ENCODE measurements around the gene RERE. TPM values are rescaled to one million over a fixed set of nuclear protein-coding genes. Genes with fewer than 3 reads are reported as not detected.

RERE gene
- total RNA-seq, 2 donors from 2014 or later: 207 to 322 TPM

DNA sequence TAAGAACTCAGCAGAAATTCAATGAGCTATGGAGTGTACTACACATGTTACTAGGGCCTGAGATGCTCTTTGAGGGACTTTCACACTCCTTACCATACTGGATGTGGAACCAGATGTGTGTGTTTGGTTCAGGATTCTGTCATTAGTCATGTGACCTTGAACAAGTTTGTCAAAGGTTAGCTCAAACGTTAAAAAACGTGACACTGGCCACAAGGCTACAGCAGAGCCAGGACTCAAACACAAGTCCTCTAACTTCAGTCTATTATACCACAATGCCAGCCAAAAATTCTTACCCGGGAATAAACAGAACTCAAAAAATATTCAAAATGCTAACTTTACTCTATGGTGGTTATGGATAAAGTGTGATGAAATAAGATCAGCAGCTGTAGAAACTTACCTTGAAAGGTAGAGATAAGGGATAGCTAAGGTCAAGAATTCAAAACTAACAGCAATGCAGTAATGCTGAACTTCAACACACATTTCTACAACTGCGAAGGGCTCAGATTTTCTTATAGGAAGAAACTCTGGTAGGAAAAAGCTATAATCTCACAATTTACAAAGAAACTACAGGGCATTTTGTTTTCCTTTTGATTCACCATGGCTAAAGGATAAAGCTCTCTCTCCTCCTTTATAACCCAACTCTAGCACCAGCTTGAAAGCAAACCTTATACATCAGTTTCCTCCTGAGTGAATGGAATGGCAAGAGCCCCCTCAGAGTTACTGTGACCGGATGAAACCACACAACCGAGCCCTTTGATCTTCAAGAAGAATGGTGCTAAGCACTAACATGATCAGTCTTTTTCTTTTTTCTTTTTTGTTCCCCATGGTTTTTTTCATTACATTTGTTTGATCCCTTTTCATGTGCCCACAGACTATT is 265.6 kb downstream of the RERE start:
- Histone ChIP-seq H3K36me3 (no peaks in the 10 kb centered on the region), H3K27me3 (replicated peaks; ENCODE audit: insufficient read depth) (no peaks in the 10 kb centered on the region), H3K4me1 (replicated peaks) (peaks cover 3% of the 10 kb centered on the region), H3K27ac (no peak overlapping the region), H3K4me3 (no peak overlapping the region), H3K9me3 (no peaks in the 10 kb centered on the region)
- DNase-seq (ENCODE audit: low spot score): no peak
- TF ChIP-seq, protein P1, sequence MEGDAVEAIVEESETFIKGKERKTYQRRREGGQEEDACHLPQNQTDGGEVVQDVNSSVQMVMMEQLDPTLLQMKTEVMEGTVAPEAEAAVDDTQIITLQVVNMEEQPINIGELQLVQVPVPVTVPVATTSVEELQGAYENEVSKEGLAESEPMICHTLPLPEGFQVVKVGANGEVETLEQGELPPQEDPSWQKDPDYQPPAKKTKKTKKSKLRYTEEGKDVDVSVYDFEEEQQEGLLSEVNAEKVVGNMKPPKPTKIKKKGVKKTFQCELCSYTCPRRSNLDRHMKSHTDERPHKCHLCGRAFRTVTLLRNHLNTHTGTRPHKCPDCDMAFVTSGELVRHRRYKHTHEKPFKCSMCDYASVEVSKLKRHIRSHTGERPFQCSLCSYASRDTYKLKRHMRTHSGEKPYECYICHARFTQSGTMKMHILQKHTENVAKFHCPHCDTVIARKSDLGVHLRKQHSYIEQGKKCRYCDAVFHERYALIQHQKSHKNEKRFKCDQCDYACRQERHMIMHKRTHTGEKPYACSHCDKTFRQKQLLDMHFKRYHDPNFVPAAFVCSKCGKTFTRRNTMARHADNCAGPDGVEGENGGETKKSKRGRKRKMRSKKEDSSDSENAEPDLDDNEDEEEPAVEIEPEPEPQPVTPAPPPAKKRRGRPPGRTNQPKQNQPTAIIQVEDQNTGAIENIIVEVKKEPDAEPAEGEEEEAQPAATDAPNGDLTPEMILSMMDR (IDR thresholded peaks at IDR 0.05): no peak
- TF ChIP-seq POLR2A (IDR thresholded peaks at IDR 0.05) (no peak), POLR2AphosphoS5 (IDR thresholded peaks at IDR 0.05) (no peak)
- 57% methylated on average over 6 of the region's 6 CpGs for WGBS
- intact Hi-C loops (cut with DNase I): no loop called here

DNA sequence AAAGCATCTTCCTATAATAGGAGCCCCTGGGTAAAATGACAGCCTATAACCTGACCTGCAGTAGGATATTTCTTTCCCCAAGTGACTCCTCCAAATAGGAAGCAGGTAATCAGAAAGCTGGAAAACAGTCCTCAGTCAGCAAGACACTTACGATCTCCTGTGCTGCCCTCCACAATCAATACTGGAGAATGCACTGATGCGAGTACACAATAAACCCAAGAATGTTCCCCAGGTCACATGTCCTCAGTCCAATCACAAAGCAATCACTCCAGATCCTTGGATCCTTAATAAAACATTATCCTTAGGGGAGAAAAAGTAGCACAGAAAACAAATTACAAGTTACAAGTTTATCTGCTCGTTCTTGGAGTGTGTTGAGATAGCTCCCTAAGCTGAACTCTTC is 266.4 kb downstream of the RERE start:
- Histone ChIP-seq H3K36me3 (no peaks in the 10 kb centered on the region), H3K9me3 (no peaks in the 10 kb centered on the region), H3K27ac (no peak overlapping the region), H3K4me1 (replicated peaks) (peaks cover 3% of the 10 kb centered on the region), H3K4me3 (no peak overlapping the region), H3K27me3 (replicated peaks; ENCODE audit: insufficient read depth) (no peaks in the 10 kb centered on the region)
- 76% methylated on average over 3 of the region's 3 CpGs for WGBS
- intact Hi-C loops (cut with DNase I): no loop called here
- TF ChIP-seq, protein P1 (IDR thresholded peaks at IDR 0.05): no peak
- TF ChIP-seq POLR2A (IDR thresholded peaks at IDR 0.05) (no peak), POLR2AphosphoS5 (IDR thresholded peaks at IDR 0.05) (no peak)
- DNase-seq (ENCODE audit: low spot score): no peak

DNA sequence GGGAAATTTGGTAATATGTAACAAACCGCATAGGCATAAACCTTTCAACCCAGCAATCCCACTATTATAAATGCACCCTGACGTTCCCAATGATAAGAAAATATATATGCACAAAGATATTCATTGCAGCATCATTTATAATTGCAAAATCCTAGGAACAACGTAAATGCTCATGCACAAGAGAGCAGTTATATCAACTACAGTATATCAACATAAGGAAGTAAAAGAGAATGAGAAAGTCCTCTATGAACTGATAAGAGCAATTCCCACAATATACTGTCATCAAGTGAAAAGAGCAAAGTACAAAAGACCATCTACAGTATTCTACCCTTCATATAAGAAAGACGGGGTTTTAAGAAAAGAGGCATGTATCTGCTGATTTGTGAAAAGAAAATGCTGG is 269.6 kb downstream of the RERE start:
- 94% methylated on average over 4 of the region's 4 CpGs for WGBS
- Histone ChIP-seq H3K36me3 (no peaks in the 10 kb centered on the region), H3K4me1 (replicated peaks) (peaks cover 3% of the 10 kb centered on the region), H3K27me3 (replicated peaks; ENCODE audit: insufficient read depth) (no peaks in the 10 kb centered on the region), H3K9me3 (no peaks in the 10 kb centered on the region), H3K4me3 (no peak overlapping the region), H3K27ac (no peak overlapping the region)
- TF ChIP-seq POLR2A (IDR thresholded peaks at IDR 0.05) (no peak), POLR2AphosphoS5 (IDR thresholded peaks at IDR 0.05) (no peak)
- TF ChIP-seq, protein P1 (IDR thresholded peaks at IDR 0.05): no peak
- intact Hi-C loops (cut with DNase I): no loop called here
- no peak for DNase-seq (ENCODE audit: low spot score)

DNA sequence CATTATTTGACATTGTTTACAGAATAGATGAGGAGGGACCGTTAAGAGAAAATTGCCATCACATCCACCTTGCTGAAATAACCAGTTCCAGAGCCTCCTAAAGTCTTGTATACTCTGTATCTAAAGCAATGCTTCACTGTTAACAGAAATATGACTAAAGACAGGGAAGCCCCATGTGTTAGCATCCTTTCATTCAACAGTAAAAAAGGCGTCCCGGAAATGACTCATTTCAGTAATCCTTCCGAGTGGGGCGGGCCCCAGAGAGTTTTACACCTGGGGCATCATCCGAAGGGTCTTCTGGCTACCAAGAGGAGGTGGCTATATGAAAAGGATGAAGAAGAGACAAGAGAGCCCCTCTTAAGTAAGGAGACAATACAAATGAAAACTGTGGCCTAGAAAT is 272.4 kb downstream of the RERE start:
- 91% methylated on average over 6 of the region's 6 CpGs for WGBS
- Histone ChIP-seq H3K4me3 (no peak overlapping the region), H3K27ac (no peak overlapping the region), H3K36me3 (no peaks in the 10 kb centered on the region), H3K27me3 (replicated peaks; ENCODE audit: insufficient read depth) (no peaks in the 10 kb centered on the region), H3K9me3 (no peaks in the 10 kb centered on the region), H3K4me1 (replicated peaks) (peaks cover 3% of the 10 kb centered on the region)
- no peak for TF ChIP-seq POLR2A (IDR thresholded peaks at IDR 0.05)
- no peak for TF ChIP-seq POLR2AphosphoS5 (IDR thresholded peaks at IDR 0.05)
- TF ChIP-seq, protein P1 (IDR thresholded peaks at IDR 0.05): no peak
- DNase-seq (ENCODE audit: low spot score): no peak
- intact Hi-C loops (cut with DNase I): no loop called here

DNA sequence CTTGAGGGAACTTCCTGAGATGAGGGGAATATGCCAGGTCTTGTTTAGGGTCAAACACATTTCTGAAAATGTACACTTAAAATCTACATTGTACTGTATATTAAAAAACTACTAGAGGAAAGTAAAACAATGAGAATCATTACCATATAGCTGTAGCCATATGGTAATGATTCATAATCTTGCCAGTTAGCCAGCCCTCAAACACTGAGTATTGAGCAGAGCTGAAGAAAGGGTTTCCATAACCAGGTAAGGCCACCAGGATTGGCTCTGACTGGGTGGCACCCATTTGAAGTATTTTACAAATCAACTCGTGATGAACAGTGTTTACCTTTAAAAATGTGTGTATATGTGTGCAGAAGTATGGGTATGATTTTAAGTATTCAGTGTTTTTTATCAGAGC is 272.8 kb downstream of the RERE start:
- DNase-seq (ENCODE audit: low spot score): no peak
- no peaks in the 10 kb centered on the region for H3K36me3 ChIP-seq
- intact Hi-C loops (cut with DNase I): no loop called here
- H3K27ac ChIP-seq: no peak overlapping the region
- H3K9me3 ChIP-seq: no peaks in the 10 kb centered on the region
- no peaks in the 10 kb centered on the region for H3K27me3 ChIP-seq (replicated peaks; ENCODE audit: insufficient read depth)
- H3K4me3 ChIP-seq: no peak overlapping the region
- 71% methylated on average over 1 of the region's 1 CpG for WGBS
- H3K4me1 ChIP-seq (replicated peaks): no peaks in the 10 kb centered on the region
- TF ChIP-seq POLR2A (IDR thresholded peaks at IDR 0.05): no peak
- no peak for TF ChIP-seq POLR2AphosphoS5 (IDR thresholded peaks at IDR 0.05)
- TF ChIP-seq, protein P1 (IDR thresholded peaks at IDR 0.05): no peak
